Spleen (tissue), 11 donors: ENCODE data around the gene UNC93A. TPM values are rescaled to one million over a fixed set of nuclear protein-coding genes. Genes with fewer than 3 reads are reported as not detected.

Source experiments
- DNase-seq: peaks from one replicate; pipeline ENCODE4 v3.0.0-alpha.2; 2020
- H3K27ac ChIP-seq, 8 donors: fragments of 200-600 bp; sonication (generic) in 7 of 8; 1 replicate in 4 of 8; 2 replicates in 4 of 8; pipeline versions ENCODE4 v1.5.0 to v1.8.0; 2016 to 2021; ENCODE audit warnings: inconsistent platforms in 4 of 8, mild to moderate bottlenecking in 4 of 8, moderate library complexity in 1 of 8
- H3K27me3 ChIP-seq, 7 donors: fragments of 200-600 bp; sonication (generic) in 6 of 7; replicated peaks in 1 of 7; 1 replicate in 4 of 7; 2 replicates in 3 of 7; pipeline versions ENCODE4 v1.5.0 to v1.8.0; 2016 to 2021; ENCODE audit warnings: inconsistent platforms in 3 of 7, mild to moderate bottlenecking in 1 of 7
- H3K36me3 ChIP-seq, 6 donors: fragments of 200-600 bp; sonication (generic) in 5 of 6; 1 replicate in 4 of 6; 2 replicates in 2 of 6; pipeline versions ENCODE4 v1.5.0 to v1.8.0; 2016 to 2021; ENCODE audit warnings: inconsistent platforms in 2 of 6
- H3K4me1 ChIP-seq, 6 donors: fragments of 200-600 bp; sonication (generic) in 5 of 6; 1 replicate in 3 of 6; 2 replicates in 3 of 6; pipeline versions ENCODE4 v1.5.0 to v1.8.0; 2016 to 2021; ENCODE audit warnings: inconsistent platforms in 3 of 6
- H3K4me3 ChIP-seq, 8 donors: fragments of 200-600 bp; sonication (generic) in 7 of 8; 1 replicate in 4 of 8; 2 replicates in 4 of 8; pipeline versions ENCODE4 v1.5.0 to v1.8.0; 2016 to 2021; ENCODE audit warnings: inconsistent platforms in 4 of 8, mild to moderate bottlenecking in 4 of 8, moderate library complexity in 2 of 8
- H3K9me3 ChIP-seq, 8 donors: fragments of 200-600 bp; sonication (generic) in 7 of 8; 1 replicate in 4 of 8; 2 replicates in 4 of 8; pipeline versions ENCODE4 v1.5.0 to v1.8.0; 2016 to 2021; ENCODE audit warnings: inconsistent platforms in 4 of 8
- CTCF ChIP-seq, 11 experiments: fragments of 200-600 bp in 7 of 11; fragments of 450-650 bp in 4 of 11; sonication (generic) in 4 of 11; IDR thresholded peaks in 8 of 11; conservative IDR thresholded peaks in 3 of 11; 1 replicate in 7 of 11; 2 replicates in 4 of 11; pipeline versions ENCODE4 v1.4.0 to v1.8.0; 2016 to 2021; ENCODE audit warnings: antibody characterized with exemption in 11 of 11, inconsistent platforms in 4 of 11, mild to moderate bottlenecking in 1 of 11
- POLR2A ChIP-seq, 3 donors: fragments of 450-650 bp; IDR thresholded peaks; one replicate each; pipeline ENCODE4 v1.5.1; 2017; ENCODE audit warnings: antibody characterized with exemption in 3 of 3, mild to moderate bottlenecking in 1 of 3
- POLR2AphosphoS5 ChIP-seq, 3 donors: sonication (generic); formaldehyde crosslinking; IDR thresholded peaks; one replicate each; pipeline ENCODE4 v1.5.1; 2017; ENCODE audit warnings: antibody characterized with exemption in 3 of 3
- WGBS, 5 donors: extraction: QIAGEN DNeasy Blood & Tissue Kit in 3 of 5; methylation state at CpG; one replicate each; pipeline versions ENCODE4 v1.1.5 to v1.1.7; 2013 to 2018; 5-methylcytosine and 5-hydroxymethylcytosine counted together
- intact Hi-C: fragments of 100-400 bp; cut with DNase I; formaldehyde crosslinking; loops from one replicate; pipeline ENCODE4 v1.15.0; 2023; ENCODE audit warnings: low total_unique reads
- polyA plus RNA-seq, 3 donors: library from polyadenylated mRNA; stranded (reverse); fragments of 200-250 nt; gene quantifications; one replicate each; pipeline ENCODE4 v1.2.1, GENCODE V29; 2013
- total RNA-seq, 7 donors: library from RNA; depleted of rRNA in 3 of 7; stranded (reverse); fragments of >200 nt in 3 of 7; fragmentation: NEBNext Ultra II Directional in 4 of 7; extraction: Animal tissue kit (Norgen Biotek cat#: 25700) in 4 of 7; gene quantifications; one replicate each; pipeline versions ENCODE4 v1.1.0 to v1.2.1, GENCODE V29; 2016 to 2021
- donor health status: healthy with polysubstance abuse.
- donor health status: DM: no; HTN: no; CAD: no; lungs with moderate emphysema.
- donor health status: DM: no; HTN: no; CAD: no.
- donor health status: Bipolar disorder and iron deficiency.
- donor health status: healthy.
- donor health status: DM: no; HTN: no; CAD: no.
- donor health status: DM: yes; HTN: yes; CAD: no.

Gene UNC93A
- total and polyA plus RNA-seq, 10 donors: not detected

GRCh38 chr6:167345348-167345747 lies 54.2 kb downstream of the UNC93A start:
- Histone ChIP-seq H3K27ac (no peak overlapping the region), H3K4me3 (no peak overlapping the region), H3K27me3 (peaks cover 0 to 28% (median 3%) of the 10 kb centered on the region in 7 donors), H3K36me3 (no peaks in the 10 kb centered on the region), H3K9me3 (no peaks in the 10 kb centered on the region), H3K4me1 (peaks cover 3 to 13% (median 6%) of the 10 kb centered on the region in 6 donors)
- intact Hi-C loops: no loop called here
- TF ChIP-seq POLR2A (IDR thresholded peaks at IDR 0.05) (no peak), CTCF (IDR thresholded peaks at IDR 0.05 in 8 of 11, conservative IDR thresholded peaks at IDR 0.05 in 3 of 11) (no peak), POLR2AphosphoS5 (IDR thresholded peaks at IDR 0.05) (no peak)
- no peak for DNase-seq

- Histone ChIP-seq H3K36me3 (no peaks in the 10 kb centered on the region), H3K4me3 (no peak overlapping the region), H3K4me1 (peaks cover 5 to 20% (median 12%) of the 10 kb centered on the region in 6 donors), H3K27me3 (peaks cover 0 to 34% (median 4%) of the 10 kb centered on the region in 7 donors), H3K27ac (no peak overlapping the region), H3K9me3 (no peaks in the 10 kb centered on the region)
- WGBS, 5 donors: 88 to 96% (median 91%) methylated on average over 4 of the region's 4 CpGs
- no peak for DNase-seq
- no peak for TF ChIP-seq CTCF (IDR thresholded peaks at IDR 0.05 in 8 of 11, conservative IDR thresholded peaks at IDR 0.05 in 3 of 11)
- no peak for TF ChIP-seq POLR2AphosphoS5 (IDR thresholded peaks at IDR 0.05)
- no peak for TF ChIP-seq POLR2A (IDR thresholded peaks at IDR 0.05)
- intact Hi-C loops: no loop called here
These were observed 54.8 kb downstream of the UNC93A start for GRCh38 chr6:167345960-167346359.

GRCh38 chr6:167347226-167347625 lies 56.1 kb downstream of the UNC93A start:
- DNase-seq: no peak
- 58 to 84% (median 72%) methylated on average over 8 of the region's 8 CpGs for WGBS, 5 donors

More at GRCh38 chr6:167347226-167347625, 56.1 kb downstream of the UNC93A start:
- H3K4me3 ChIP-seq: no peak overlapping the region
- H3K27ac ChIP-seq: no peak overlapping the region
- peaks cover 0 to 43% (median 4%) of the 10 kb centered on the region in 7 donors for H3K27me3 ChIP-seq
- TF ChIP-seq POLR2A (IDR thresholded peaks at IDR 0.05) (no peak), CTCF (IDR thresholded peaks at IDR 0.05 in 8 of 11, conservative IDR thresholded peaks at IDR 0.05 in 3 of 11) (no peak), POLR2AphosphoS5 (IDR thresholded peaks at IDR 0.05) (no peak)
- intact Hi-C loops: no loop called here
- H3K4me1 ChIP-seq: peaks cover 5 to 31% (median 23%) of the 10 kb centered on the region in 6 donors
- peaks cover 0 to 2% (median under 1%) of the 10 kb centered on the region in 8 donors for H3K9me3 ChIP-seq
- H3K36me3 ChIP-seq: no peaks in the 10 kb centered on the region
